PC-3 (cell line): ENCODE data around the gene KRT75.

ENCODE experiments used
- EZH2 ChIP-seq: fragments of 300-600 bp; sonication (generic); IDR thresholded peaks from one replicate; pipeline ENCODE4 v1.6.1; 2017; ENCODE audit warnings: antibody characterized with exemption, mild to moderate bottlenecking, low read length; ENCODE audit not compliant: unreplicated experiment
- EZH2phosphoT487 ChIP-seq: fragments of 300-600 bp; sonication (generic); IDR thresholded peaks from 2 replicates; pipeline ENCODE4 v1.6.1; 2018; ENCODE audit warnings: mild to moderate bottlenecking, antibody characterized with exemption, low read length, borderline replicate concordance
- TF ChIP-seq, protein P1 (sequence below): fragments of 300-600 bp; sonication (generic); conservative IDR thresholded peaks from 2 replicates; pipeline ENCODE4 v1.5.1; 2017; ENCODE audit warnings: antibody characterized with exemption, low read depth, mild to moderate bottlenecking, low read length

DNA sequence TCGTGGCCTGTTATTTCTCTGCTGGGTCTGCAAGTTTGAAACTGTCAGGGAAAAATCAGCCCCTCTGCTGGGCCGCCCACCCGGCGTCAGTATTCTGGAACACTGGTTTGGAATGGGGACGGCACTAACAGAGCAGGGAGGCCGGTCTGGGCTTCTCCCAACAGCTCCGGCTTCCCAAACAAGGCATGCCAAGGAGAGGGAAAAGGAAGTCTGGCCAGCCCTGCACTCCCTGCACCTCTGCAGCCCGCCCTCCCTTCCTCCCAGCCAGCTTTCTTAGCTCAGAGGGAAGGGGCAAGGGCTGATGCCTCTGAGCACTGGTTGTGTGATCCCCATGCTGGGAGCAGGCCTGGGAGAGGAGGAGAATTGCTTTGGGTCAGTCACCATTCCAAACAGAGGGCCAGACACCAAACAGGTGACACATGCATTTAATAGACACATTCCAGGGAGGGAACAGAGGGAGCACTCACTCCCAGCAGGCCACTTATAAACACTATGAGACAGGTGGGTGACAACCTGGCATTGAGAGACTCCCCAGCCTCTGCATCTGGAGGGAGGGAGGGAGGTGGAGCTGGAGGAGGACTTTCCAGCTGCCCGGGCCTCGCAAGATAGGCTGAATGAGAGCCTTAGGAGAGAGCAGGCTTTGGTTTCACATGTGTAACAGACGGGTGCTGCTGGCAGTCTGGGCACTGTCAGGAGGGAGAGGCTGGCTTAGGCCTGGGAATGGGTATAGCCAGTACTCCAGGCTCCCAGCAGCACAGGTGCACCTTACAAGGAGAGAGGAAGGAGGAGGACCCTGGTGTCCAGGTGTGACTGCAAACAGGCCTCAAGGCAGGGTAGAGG, 10.3 kb downstream of the KRT75 start:
- TF ChIP-seq, protein P1, sequence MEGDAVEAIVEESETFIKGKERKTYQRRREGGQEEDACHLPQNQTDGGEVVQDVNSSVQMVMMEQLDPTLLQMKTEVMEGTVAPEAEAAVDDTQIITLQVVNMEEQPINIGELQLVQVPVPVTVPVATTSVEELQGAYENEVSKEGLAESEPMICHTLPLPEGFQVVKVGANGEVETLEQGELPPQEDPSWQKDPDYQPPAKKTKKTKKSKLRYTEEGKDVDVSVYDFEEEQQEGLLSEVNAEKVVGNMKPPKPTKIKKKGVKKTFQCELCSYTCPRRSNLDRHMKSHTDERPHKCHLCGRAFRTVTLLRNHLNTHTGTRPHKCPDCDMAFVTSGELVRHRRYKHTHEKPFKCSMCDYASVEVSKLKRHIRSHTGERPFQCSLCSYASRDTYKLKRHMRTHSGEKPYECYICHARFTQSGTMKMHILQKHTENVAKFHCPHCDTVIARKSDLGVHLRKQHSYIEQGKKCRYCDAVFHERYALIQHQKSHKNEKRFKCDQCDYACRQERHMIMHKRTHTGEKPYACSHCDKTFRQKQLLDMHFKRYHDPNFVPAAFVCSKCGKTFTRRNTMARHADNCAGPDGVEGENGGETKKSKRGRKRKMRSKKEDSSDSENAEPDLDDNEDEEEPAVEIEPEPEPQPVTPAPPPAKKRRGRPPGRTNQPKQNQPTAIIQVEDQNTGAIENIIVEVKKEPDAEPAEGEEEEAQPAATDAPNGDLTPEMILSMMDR: no peak
- no peak for TF ChIP-seq EZH2
- no peak for TF ChIP-seq EZH2phosphoT487
